Keratinocyte (primary cell): ENCODE results near the gene ANKZF1. TPM values are rescaled to one million over a fixed set of nuclear protein-coding genes. Genes with fewer than 3 reads are reported as not detected.

Source experiments
- DNase-seq: peaks from one replicate; pipeline ENCODE4 v3.0.0-alpha.2; 2011; ENCODE audit warnings: low read depth, missing footprints, low spot score
- FAIRE-seq: peaks from 2 replicates; lab custom pipeline; 2011; peaks lifted over from hg19 to GRCh38; lab: Jason Lieb, UNC
- H2AFZ ChIP-seq: 2 replicates; pipeline ENCODE4 v1.6.0; 2012; ENCODE audit warnings: low read length, control low read depth, inconsistent platforms; ENCODE audit not compliant: control insufficient read depth
- H3K27ac ChIP-seq: 2 replicates; pipeline ENCODE4 v1.5.1; 2011; ENCODE audit warnings: low read length; ENCODE audit not compliant: control insufficient read depth, insufficient read depth
- H3K27me3 ChIP-seq: 3 replicates; pipeline ENCODE4 v1.6.0; 2011; ENCODE audit warnings: low read length; ENCODE audit not compliant: control insufficient read depth, insufficient read depth; ENCODE audit errors: extremely low read depth
- H3K36me3 ChIP-seq, 2 experiments: 2 replicates in 1 of 2; 3 replicates in 1 of 2; pipeline ENCODE4 v1.5.1; 2011; ENCODE audit warnings: low read length in 2 of 2, mild to moderate bottlenecking in 1 of 2; ENCODE audit not compliant: control insufficient read depth in 2 of 2, insufficient read depth in 2 of 2; ENCODE audit errors: extremely low read depth in 1 of 2
- H3K4me1 ChIP-seq: 3 replicates; pipeline ENCODE4 v1.5.1; 2011; ENCODE audit warnings: low read length; ENCODE audit not compliant: control insufficient read depth, insufficient read depth; ENCODE audit errors: extremely low read depth
- H3K4me2 ChIP-seq: 3 replicates; pipeline ENCODE4 v1.6.0; 2011; ENCODE audit warnings: low read depth, low read length; ENCODE audit not compliant: control insufficient read depth, insufficient read depth; ENCODE audit errors: extremely low read depth
- H3K4me3 ChIP-seq, 3 experiments: fragments of 200-600 bp in 1 of 3; sonication (generic) in 1 of 3; 2 replicates in 2 of 3; 3 replicates in 1 of 3; pipeline ENCODE4 v1.5.1; 2011 to 2016; ENCODE audit warnings: low read length in 3 of 3, mild to moderate bottlenecking in 3 of 3, control low read depth in 2 of 3, inconsistent platforms in 1 of 3, low read depth in 1 of 3, mixed read lengths in 1 of 3, mixed run types in 1 of 3, moderate library complexity in 1 of 3; ENCODE audit not compliant: control insufficient read depth in 2 of 3, insufficient read depth in 2 of 3; ENCODE audit errors: extremely low read depth in 1 of 3
- H3K79me2 ChIP-seq: 2 replicates; pipeline ENCODE4 v1.6.0; 2012; ENCODE audit warnings: low read length; ENCODE audit not compliant: control insufficient read depth, insufficient read depth
- H3K9ac ChIP-seq: 3 replicates; pipeline ENCODE4 v1.6.0; 2011; ENCODE audit warnings: low read length; ENCODE audit not compliant: control insufficient read depth, insufficient read depth; ENCODE audit errors: extremely low read depth
- H3K9me1 ChIP-seq: 3 replicates; pipeline ENCODE4 v1.6.0; 2011; ENCODE audit warnings: low read length; ENCODE audit not compliant: control insufficient read depth, insufficient read depth; ENCODE audit errors: extremely low read depth
- H3K9me3 ChIP-seq: 2 replicates; pipeline ENCODE4 v1.5.1; 2012; ENCODE audit warnings: low read depth, low read length; ENCODE audit not compliant: control insufficient read depth
- H4K20me1 ChIP-seq: 3 replicates; pipeline ENCODE4 v1.6.0; 2011; ENCODE audit warnings: low read length; ENCODE audit not compliant: control insufficient read depth, insufficient read depth; ENCODE audit errors: extremely low read depth
- CTCF ChIP-seq, 3 experiments: IDR thresholded peaks in 1 of 3; conservative IDR thresholded peaks in 1 of 3; optimal IDR thresholded peaks in 1 of 3; 2 replicates in 2 of 3; 3 replicates in 1 of 3; pipeline versions ENCODE3 to v1.5.1; 2011; ENCODE audit warnings: low read length in 3 of 3, mild to moderate bottlenecking in 3 of 3, moderate library complexity in 2 of 3, control low read depth in 1 of 3, inconsistent platforms in 1 of 3; ENCODE audit not compliant: insufficient read depth in 2 of 3; ENCODE audit errors: extremely low read depth in 1 of 3
- EZH2 ChIP-seq: IDR thresholded peaks from one replicate; pipeline ENCODE4 v1.6.1; 2012; ENCODE audit warnings: inconsistent platforms, mild to moderate bottlenecking, low read length, moderate library complexity
- dilution Hi-C: fragments of 300-500 bp; cut with MboI; formaldehyde crosslinking; loops from one replicate; pipeline ENCODE4 v1.7.0; 2020; ENCODE audit warnings: low sequenced_read_pairs; ENCODE audit not compliant: extremely low pct_ligation_motif_present
- polyA plus RNA-seq, 5 experiments: library from polyadenylated mRNA; depleted of rRNA in 3 of 5; stranded (reverse) in 3 of 5; stranded (forward) in 1 of 5; unstranded in 1 of 5; fragments of >200 nt; gene quantifications; 1 replicate in 1 of 5; 2 replicates in 3 of 5; 3 replicates in 1 of 5; pipeline versions ENCODE4 v1.2.1 to v1.2.3, GENCODE V29; 2011 to 2012; ENCODE audit warnings: missing spikeins in 2 of 5, low read depth in 1 of 5, low replicate concordance in 1 of 5

The ANKZF1 gene
- polyA plus RNA-seq, 1 donor (not counting 4 experiments of a cell fraction or from before 2014, with no cell fraction given), result 35.1 TPM

DNA sequence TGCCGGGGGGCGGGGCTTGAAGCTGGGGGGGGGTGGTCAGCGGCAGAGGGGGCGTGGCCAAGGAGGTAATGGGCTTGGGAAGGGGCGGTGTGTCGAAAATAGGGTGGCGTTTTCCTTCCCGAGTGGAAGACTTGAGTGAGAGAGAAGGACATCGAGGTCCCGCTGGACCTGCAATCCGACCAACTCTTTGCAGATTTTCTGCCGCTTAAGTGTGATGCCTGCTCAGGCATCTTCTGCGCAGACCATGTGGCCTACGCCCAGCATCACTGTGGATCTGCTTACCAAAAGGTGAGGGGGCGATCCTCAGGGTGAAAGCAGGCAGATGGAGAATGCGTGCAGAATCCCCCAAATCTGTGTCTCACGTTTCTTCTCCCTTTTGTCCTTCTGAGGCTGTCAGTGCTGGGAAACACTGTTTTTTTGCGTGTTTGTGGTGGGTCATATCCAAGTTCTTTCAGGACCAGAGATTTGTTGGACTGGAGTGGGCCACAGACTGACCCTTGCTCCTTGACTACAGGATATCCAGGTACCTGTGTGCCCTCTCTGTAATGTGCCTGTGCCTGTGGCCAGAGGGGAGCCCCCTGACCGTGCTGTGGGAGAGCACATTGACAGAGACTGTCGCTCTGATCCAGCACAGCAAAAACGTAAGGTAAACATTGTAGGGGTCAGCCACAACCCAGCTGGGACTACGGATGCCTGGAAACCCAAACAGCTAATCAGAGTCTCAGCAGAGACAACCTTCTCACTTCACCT, 22.3 kb upstream of the ANKZF1 start:
- Histone ChIP-seq H3K27me3 (no peaks in the 10 kb centered on the region), H3K4me3 (peak overlapping the region; percentile 45 to 63 (median 62)), H3K9ac (peak overlapping the region; percentile 26), H3K9me3 (no peaks in the 10 kb centered on the region), H3K36me3 (peaks cover 10 to 17% of the 10 kb centered on the region in 2 experiments), H3K9me1 (no peaks in the 10 kb centered on the region), H3K27ac (no peak overlapping the region), H3K4me1 (peaks cover 16% of the 10 kb centered on the region), H3K4me2 (peak overlapping the region; percentile 84), H2AFZ (peak overlapping the region; percentile 16), H3K79me2 (no peaks in the 10 kb centered on the region), H4K20me1 (no peaks in the 10 kb centered on the region)
- FAIRE-seq (no peak), DNase-seq (no peak)
- TF ChIP-seq EZH2 (no peak), CTCF (optimal IDR thresholded peaks at IDR 0.05 in 1 of 3, IDR thresholded peaks at IDR 0.05 in 1 of 3, conservative IDR thresholded peaks at IDR 0.05 in 1 of 3; ENCODE audit: extremely low read depth in 1 of 3, insufficient read depth in 2 of 3, low read length in 3 of 3) (no peak)
- dilution Hi-C loops, result no loop called here

DNA sequence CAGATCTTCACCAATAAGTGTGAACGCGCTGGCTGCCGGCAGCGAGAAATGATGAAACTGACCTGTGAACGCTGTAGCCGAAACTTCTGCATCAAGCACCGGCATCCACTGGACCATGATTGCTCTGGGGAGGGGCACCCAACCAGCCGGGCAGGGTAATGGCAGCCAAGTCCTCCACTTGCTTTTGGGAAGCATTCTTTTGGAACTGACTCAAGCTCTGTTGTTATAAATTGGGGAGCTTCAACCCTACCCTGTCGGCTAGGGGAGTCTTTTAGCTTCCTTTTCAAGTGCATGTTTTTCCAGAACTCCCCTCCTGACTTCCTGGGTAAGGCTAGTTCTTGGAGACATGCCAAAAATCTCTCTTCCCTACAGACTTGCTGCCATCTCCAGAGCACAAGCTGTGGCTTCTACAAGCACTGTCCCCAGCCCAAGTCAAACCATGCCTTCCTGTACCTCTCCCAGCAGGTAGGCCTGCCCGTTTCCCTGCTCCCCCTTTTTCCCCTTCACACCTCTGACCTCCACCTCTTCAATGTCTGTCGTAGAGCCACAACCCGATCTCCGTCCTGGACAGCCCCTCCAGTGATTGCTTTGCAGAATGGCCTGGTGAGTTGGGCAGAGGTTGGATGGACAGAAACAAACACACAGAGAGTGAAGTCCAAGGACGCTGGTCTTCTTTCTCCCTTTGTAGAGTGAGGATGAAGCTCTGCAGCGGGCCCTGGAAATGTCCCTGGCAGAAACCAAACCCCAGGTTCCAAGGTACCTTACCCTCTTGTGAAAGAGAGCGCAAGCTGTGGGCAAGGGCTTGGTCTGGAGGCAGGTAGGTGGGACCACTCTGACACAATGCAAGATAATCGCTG, 21.5 kb upstream of the ANKZF1 start:
- Histone ChIP-seq H3K9ac (no peak overlapping the region), H3K4me1 (peaks cover 16% of the 10 kb centered on the region), H4K20me1 (no peaks in the 10 kb centered on the region), H3K4me3 (no peak overlapping the region), H3K4me2 (peak overlapping the region; percentile 84), H3K36me3 (peaks cover 16 to 21% of the 10 kb centered on the region in 2 experiments), H3K9me1 (no peaks in the 10 kb centered on the region), H3K9me3 (no peaks in the 10 kb centered on the region), H3K27ac (no peak overlapping the region), H3K27me3 (no peaks in the 10 kb centered on the region), H2AFZ (no peak overlapping the region), H3K79me2 (no peaks in the 10 kb centered on the region)
- FAIRE-seq (no peak), DNase-seq (no peak)
- TF ChIP-seq EZH2 (no peak), CTCF (optimal IDR thresholded peaks at IDR 0.05 in 1 of 3, IDR thresholded peaks at IDR 0.05 in 1 of 3, conservative IDR thresholded peaks at IDR 0.05 in 1 of 3; ENCODE audit: extremely low read depth in 1 of 3, insufficient read depth in 2 of 3, low read length in 3 of 3) (no peak)
- dilution Hi-C loops, result no loop called here
